ENCODE data around the gene ZNF580.

DNA sequence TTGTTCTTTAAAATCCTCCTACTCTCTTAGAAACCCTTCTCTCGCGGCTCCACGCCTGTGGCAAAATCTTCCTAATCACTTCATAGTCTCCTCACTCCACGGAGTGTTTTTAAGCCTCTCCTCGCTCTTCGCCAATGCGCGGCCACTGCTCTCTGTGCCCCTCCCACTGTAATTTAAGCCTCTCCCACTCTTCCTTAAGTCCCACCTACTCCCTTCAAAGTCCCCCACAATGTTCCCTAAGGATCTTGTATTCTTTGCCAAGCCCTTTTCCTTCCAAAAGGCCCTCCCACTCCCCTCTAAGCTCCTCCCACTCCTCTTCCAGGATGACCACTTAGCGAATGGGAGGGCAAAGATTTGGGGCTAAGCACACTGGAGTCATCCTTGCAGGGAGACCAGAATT lies 42.8 kb upstream of the ZNF580 start:
- TF ChIP-seq POLR2A (IDR thresholded peaks at IDR 0.05) (no peak), EP300 (IDR thresholded peaks at IDR 0.05) (no peak), POLR2AphosphoS5 (IDR thresholded peaks at IDR 0.05) (no peak)
- TF ChIP-seq, protein P1, sequence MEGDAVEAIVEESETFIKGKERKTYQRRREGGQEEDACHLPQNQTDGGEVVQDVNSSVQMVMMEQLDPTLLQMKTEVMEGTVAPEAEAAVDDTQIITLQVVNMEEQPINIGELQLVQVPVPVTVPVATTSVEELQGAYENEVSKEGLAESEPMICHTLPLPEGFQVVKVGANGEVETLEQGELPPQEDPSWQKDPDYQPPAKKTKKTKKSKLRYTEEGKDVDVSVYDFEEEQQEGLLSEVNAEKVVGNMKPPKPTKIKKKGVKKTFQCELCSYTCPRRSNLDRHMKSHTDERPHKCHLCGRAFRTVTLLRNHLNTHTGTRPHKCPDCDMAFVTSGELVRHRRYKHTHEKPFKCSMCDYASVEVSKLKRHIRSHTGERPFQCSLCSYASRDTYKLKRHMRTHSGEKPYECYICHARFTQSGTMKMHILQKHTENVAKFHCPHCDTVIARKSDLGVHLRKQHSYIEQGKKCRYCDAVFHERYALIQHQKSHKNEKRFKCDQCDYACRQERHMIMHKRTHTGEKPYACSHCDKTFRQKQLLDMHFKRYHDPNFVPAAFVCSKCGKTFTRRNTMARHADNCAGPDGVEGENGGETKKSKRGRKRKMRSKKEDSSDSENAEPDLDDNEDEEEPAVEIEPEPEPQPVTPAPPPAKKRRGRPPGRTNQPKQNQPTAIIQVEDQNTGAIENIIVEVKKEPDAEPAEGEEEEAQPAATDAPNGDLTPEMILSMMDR (IDR thresholded peaks at IDR 0.05): no peak

All from upper lobe of left lung (tissue), 4 donors.